Neural cell (in vitro differentiated cells): Measurements from ENCODE around the gene CAMK2A. TPM values are rescaled to one million over a fixed set of nuclear protein-coding genes. Genes with fewer than 3 reads are reported as not detected.
"Not testable (repeated sequence)": the region's sequence is repeated elsewhere in the genome, so short reads cannot be mapped to it uniquely, and the experiment has no call there.

Experiments
- H2AFZ ChIP-seq: fragments of 200-600, 300-800 bp; sonication (generic), shearing (Covaris generic); 2 replicates; pipeline ENCODE4 v1.6.0; 2014; ENCODE audit warnings: low read depth, mild to moderate bottlenecking, antibody characterized with exemption, low read length, moderate library complexity
- H3F3A ChIP-seq: fragments of 200-600 bp; shearing (Covaris generic); 2 replicates; pipeline ENCODE4 v1.6.1; 2016; ENCODE audit warnings: mild to moderate bottlenecking, moderate library complexity, mixed read lengths, antibody characterized with exemption, low read length; ENCODE audit not compliant: insufficient read depth, poor library complexity, severe bottlenecking
- H3K27ac ChIP-seq: fragments of 200-600, 300-800 bp; sonication (generic), shearing (Covaris generic); 2 replicates; pipeline ENCODE4 v1.5.1; 2014; ENCODE audit warnings: mild to moderate bottlenecking, low read length, moderate library complexity
- H3K27me3 ChIP-seq: fragments of 300-800, 200-600 bp; sonication (generic), shearing (Covaris generic); 2 replicates; pipeline ENCODE4 v1.6.0; 2014; ENCODE audit warnings: mild to moderate bottlenecking, low read depth, low read length, moderate library complexity; ENCODE audit not compliant: insufficient read depth
- H3K36me3 ChIP-seq: fragments of 300-800, 200-600 bp; sonication (generic), shearing (Covaris generic); 2 replicates; pipeline ENCODE4 v1.5.1; 2014; ENCODE audit warnings: mild to moderate bottlenecking, antibody characterized with exemption, low read length, moderate library complexity; ENCODE audit not compliant: insufficient read depth
- H3K4me2 ChIP-seq: fragments of 300-800, 200-600 bp; sonication (generic), shearing (Covaris generic); 2 replicates; pipeline ENCODE4 v1.6.0; 2014; ENCODE audit warnings: mild to moderate bottlenecking, low read length
- H3K4me3 ChIP-seq: fragments of 300-800, 200-600 bp; sonication (generic), shearing (Covaris generic); 2 replicates; pipeline ENCODE4 v1.5.1; 2014; ENCODE audit warnings: mild to moderate bottlenecking, low read length, moderate library complexity
- H3K79me2 ChIP-seq: fragments of 200-600 bp; shearing (Covaris generic); replicated peaks from 2 replicates; pipeline ENCODE4 v1.6.0; 2014; ENCODE audit warnings: mild to moderate bottlenecking, low read length, moderate library complexity; ENCODE audit not compliant: insufficient read depth
- H3K9ac ChIP-seq: fragments of 300-800, 200-600 bp; sonication (generic), shearing (Covaris generic); 2 replicates; pipeline ENCODE4 v1.6.1; 2016; ENCODE audit warnings: mild to moderate bottlenecking, low read length, mixed read lengths
- H3K9me2 ChIP-seq: fragments of 200-600 bp; shearing (Covaris generic); 2 replicates; pipeline ENCODE4 v1.6.1; 2016; ENCODE audit warnings: mild to moderate bottlenecking, low read length, mixed read lengths; ENCODE audit not compliant: insufficient read depth
- H3K9me3 ChIP-seq: fragments of 200-600, 300-800 bp; sonication (generic), shearing (Covaris generic); 2 replicates; pipeline ENCODE4 v1.6.1; 2016; ENCODE audit warnings: mild to moderate bottlenecking, mixed run types, low read length, moderate library complexity, mixed read lengths
- H4K20me1 ChIP-seq: fragments of 200-600 bp; shearing (Covaris generic); 2 replicates; pipeline ENCODE4 v1.6.1; 2016; ENCODE audit warnings: mild to moderate bottlenecking, mixed run types; ENCODE audit not compliant: insufficient read depth
- EP300 ChIP-seq: fragments of 450-650 bp; conservative IDR thresholded peaks from 2 replicates; pipeline ENCODE4 v1.6.1; 2014; ENCODE audit warnings: antibody characterized with exemption, mild to moderate bottlenecking, moderate library complexity; ENCODE audit not compliant: poor library complexity, severe bottlenecking
- EZH2 ChIP-seq: fragments of 200-600, 300-800 bp; shearing (Covaris generic), sonication (generic); IDR thresholded peaks from 2 replicates; pipeline ENCODE4 v1.6.1; 2014; ENCODE audit warnings: antibody characterized with exemption, low read length, borderline replicate concordance, mild to moderate bottlenecking; ENCODE audit not compliant: insufficient read depth, poor library complexity, severe bottlenecking
- MXI1 ChIP-seq: fragments of 450-650 bp; conservative IDR thresholded peaks from 2 replicates; pipeline ENCODE4 v1.6.1; 2014; ENCODE audit warnings: antibody characterized with exemption, mild to moderate bottlenecking; ENCODE audit not compliant: poor library complexity, severe bottlenecking
- POLR2AphosphoS5 ChIP-seq: IDR thresholded peaks from 2 replicates; pipeline ENCODE4 v1.6.1; 2012
- RAD21 ChIP-seq: fragments of 450-650 bp; conservative IDR thresholded peaks from 2 replicates; pipeline ENCODE4 v1.6.1; 2014; ENCODE audit warnings: antibody characterized with exemption, mild to moderate bottlenecking, moderate library complexity
- SMC3 ChIP-seq: fragments of 450-650 bp; conservative IDR thresholded peaks from 2 replicates; pipeline ENCODE4 v1.6.1; 2014; ENCODE audit warnings: antibody characterized with exemption, mild to moderate bottlenecking, moderate library complexity; ENCODE audit not compliant: poor library complexity
- TAF1 ChIP-seq: IDR thresholded peaks from 2 replicates; pipeline ENCODE4 v1.6.1; 2012; ENCODE audit warnings: low read depth
- polyA plus RNA-seq: library from polyadenylated mRNA; depleted of rRNA; stranded (reverse); fragments of >200 nt; gene quantifications from 2 replicates; pipeline ENCODE4 v1.2.3, GENCODE V29; 2014
- TF ChIP-seq, protein P1 (sequence below): fragments of 450-650 bp; IDR thresholded peaks from 2 replicates; pipeline ENCODE4 v1.5.1; 2014; ENCODE audit warnings: antibody characterized with exemption, mild to moderate bottlenecking, moderate library complexity; ENCODE audit not compliant: poor library complexity, severe bottlenecking
- TF ChIP-seq, protein P2 (sequence below): IDR thresholded peaks from 2 replicates; pipeline ENCODE4 v1.6.1; 2012; ENCODE audit warnings: borderline replicate concordance

Gene CAMK2A
- polyA plus RNA-seq, 1 donor from 2014 or later = 61.7 TPM

DNA sequence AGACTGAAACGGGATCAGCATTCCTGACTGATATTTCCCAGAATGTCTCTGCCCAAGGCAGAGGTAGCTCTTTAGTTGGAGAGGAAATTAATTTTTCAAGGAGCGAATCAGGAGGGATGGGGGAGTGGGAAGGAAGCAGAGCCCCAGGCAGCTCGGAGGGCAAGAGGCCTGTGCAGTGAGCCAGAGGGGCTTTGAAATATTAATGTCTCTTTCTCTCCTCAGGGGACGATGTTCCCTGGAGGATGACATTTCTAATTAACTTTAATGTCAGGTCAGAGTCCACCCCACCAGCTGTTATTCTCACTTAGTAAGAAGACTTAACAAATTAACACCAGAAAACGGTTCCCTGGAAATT is 54.1 kb downstream of the CAMK2A start:
- Histone ChIP-seq H3K36me3 (peaks cover 10% of the 10 kb centered on the region), H3K9me3 (no peaks in the 10 kb centered on the region), H3K79me2 (no peaks in the 10 kb centered on the region), H4K20me1 (no peaks in the 10 kb centered on the region), H3K9ac (no peak overlapping the region), H2AFZ (no peak overlapping the region), H3K27me3 (no peaks in the 10 kb centered on the region), H3K4me2 (no peak overlapping the region), H3K27ac (no peak overlapping the region), H3K4me3 (no peak overlapping the region), H3F3A (no peaks in the 10 kb centered on the region), H3K9me2 (no peaks in the 10 kb centered on the region)
- TF ChIP-seq, protein P1, sequence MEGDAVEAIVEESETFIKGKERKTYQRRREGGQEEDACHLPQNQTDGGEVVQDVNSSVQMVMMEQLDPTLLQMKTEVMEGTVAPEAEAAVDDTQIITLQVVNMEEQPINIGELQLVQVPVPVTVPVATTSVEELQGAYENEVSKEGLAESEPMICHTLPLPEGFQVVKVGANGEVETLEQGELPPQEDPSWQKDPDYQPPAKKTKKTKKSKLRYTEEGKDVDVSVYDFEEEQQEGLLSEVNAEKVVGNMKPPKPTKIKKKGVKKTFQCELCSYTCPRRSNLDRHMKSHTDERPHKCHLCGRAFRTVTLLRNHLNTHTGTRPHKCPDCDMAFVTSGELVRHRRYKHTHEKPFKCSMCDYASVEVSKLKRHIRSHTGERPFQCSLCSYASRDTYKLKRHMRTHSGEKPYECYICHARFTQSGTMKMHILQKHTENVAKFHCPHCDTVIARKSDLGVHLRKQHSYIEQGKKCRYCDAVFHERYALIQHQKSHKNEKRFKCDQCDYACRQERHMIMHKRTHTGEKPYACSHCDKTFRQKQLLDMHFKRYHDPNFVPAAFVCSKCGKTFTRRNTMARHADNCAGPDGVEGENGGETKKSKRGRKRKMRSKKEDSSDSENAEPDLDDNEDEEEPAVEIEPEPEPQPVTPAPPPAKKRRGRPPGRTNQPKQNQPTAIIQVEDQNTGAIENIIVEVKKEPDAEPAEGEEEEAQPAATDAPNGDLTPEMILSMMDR = no peak
- TF ChIP-seq, protein P2, sequence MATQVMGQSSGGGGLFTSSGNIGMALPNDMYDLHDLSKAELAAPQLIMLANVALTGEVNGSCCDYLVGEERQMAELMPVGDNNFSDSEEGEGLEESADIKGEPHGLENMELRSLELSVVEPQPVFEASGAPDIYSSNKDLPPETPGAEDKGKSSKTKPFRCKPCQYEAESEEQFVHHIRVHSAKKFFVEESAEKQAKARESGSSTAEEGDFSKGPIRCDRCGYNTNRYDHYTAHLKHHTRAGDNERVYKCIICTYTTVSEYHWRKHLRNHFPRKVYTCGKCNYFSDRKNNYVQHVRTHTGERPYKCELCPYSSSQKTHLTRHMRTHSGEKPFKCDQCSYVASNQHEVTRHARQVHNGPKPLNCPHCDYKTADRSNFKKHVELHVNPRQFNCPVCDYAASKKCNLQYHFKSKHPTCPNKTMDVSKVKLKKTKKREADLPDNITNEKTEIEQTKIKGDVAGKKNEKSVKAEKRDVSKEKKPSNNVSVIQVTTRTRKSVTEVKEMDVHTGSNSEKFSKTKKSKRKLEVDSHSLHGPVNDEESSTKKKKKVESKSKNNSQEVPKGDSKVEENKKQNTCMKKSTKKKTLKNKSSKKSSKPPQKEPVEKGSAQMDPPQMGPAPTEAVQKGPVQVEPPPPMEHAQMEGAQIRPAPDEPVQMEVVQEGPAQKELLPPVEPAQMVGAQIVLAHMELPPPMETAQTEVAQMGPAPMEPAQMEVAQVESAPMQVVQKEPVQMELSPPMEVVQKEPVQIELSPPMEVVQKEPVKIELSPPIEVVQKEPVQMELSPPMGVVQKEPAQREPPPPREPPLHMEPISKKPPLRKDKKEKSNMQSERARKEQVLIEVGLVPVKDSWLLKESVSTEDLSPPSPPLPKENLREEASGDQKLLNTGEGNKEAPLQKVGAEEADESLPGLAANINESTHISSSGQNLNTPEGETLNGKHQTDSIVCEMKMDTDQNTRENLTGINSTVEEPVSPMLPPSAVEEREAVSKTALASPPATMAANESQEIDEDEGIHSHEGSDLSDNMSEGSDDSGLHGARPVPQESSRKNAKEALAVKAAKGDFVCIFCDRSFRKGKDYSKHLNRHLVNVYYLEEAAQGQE = no peak
- no peak for TF ChIP-seq MXI1
- no peak for TF ChIP-seq TAF1
- TF ChIP-seq EP300 = no peak
- TF ChIP-seq RAD21 = no peak
- no peak for TF ChIP-seq EZH2
- TF ChIP-seq SMC3 = no peak
- no peak for TF ChIP-seq POLR2AphosphoS5

DNA sequence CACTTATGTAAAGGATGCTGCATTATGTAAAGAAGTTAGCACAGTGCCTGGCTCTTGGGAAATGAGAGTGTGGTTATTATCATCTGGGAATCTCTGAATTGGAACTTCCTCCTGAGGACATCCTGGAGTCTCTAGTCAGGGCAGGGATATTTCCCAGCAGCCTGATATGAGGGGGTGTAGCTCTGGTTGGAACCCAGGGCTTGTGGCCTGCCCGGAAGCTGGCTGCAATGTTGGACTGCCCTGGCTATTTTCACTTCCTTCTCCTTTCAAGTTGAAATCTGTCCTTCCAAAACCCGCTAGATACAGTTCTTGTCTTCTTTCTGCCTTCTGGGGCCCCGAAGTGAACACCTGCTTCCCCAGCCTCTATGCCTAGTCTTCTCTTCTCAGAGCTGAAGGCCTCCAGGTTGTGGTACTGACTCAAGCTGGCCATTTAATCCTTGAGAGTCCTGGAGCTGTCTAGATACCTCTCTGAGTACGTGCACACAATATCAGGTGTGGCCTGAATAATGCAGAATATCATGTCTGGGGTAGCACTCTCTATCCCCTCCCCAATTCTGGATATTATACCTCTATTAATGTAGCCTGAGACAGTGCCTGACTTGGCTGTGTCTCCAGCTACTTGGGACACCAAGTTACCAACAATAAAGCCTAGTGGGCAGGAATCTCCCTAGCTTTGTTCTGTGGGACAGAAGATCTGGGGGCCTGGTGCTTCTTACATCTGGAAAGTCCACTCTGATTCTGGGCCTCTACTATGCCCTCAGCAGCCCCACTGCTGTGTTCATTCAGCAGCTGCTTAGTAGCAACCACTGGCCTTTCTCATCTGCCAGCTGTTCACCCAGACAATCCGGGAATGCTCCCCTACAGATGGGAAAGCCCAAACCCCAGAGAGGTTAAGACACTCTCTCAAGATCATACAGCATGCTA is 54.7 kb downstream of the CAMK2A start:
- Histone ChIP-seq H3K36me3 (peaks cover 10% of the 10 kb centered on the region), H3K79me2 (no peaks in the 10 kb centered on the region), H3K4me2 (no peak overlapping the region), H3K27ac (no peak overlapping the region), H4K20me1 (no peaks in the 10 kb centered on the region), H3K9me2 (no peaks in the 10 kb centered on the region), H3K9me3 (no peaks in the 10 kb centered on the region), H3K27me3 (no peaks in the 10 kb centered on the region), H3F3A (no peaks in the 10 kb centered on the region), H3K9ac (no peak overlapping the region), H2AFZ (no peak overlapping the region), H3K4me3 (no peak overlapping the region)
- TF ChIP-seq, protein P2 = no peak
- no peak for TF ChIP-seq EZH2
- TF ChIP-seq POLR2AphosphoS5 = no peak
- no peak for TF ChIP-seq TAF1
- TF ChIP-seq SMC3 = no peak
- TF ChIP-seq RAD21 = no peak
- no peak for TF ChIP-seq EP300
- no peak for TF ChIP-seq MXI1
- TF ChIP-seq, protein P1 = no peak

DNA sequence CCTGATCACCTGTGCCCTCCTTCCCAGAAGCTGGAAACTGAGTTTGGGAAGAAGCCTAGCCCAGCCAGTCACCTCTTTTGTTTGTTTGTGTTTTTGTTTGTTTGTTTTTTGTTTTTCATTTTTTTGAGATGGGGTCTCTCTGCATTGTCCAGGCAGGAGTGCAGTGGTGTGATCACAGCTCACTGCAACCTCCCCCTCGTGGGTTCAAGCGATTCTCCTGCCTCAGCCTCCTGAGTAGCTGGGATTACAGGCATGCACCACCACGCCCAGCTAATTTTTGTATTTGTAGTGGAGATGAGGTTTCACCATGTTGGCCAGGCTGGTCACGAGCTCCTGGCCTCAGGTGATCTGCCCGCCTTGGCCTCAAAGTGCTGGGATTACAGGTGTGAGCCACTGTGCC is 55.9 kb downstream of the CAMK2A start:
- not testable (repeated sequence) for H3K36me3 ChIP-seq, H3K27me3 ChIP-seq, H3F3A ChIP-seq, H3K27ac ChIP-seq, H3K9me3 ChIP-seq, H2AFZ ChIP-seq, H3K4me2 ChIP-seq, H3K9me2 ChIP-seq, H3K9ac ChIP-seq, H3K4me3 ChIP-seq, H3K79me2 ChIP-seq, H4K20me1 ChIP-seq
